ENCODE measurements around the gene TTC28.

DNA sequence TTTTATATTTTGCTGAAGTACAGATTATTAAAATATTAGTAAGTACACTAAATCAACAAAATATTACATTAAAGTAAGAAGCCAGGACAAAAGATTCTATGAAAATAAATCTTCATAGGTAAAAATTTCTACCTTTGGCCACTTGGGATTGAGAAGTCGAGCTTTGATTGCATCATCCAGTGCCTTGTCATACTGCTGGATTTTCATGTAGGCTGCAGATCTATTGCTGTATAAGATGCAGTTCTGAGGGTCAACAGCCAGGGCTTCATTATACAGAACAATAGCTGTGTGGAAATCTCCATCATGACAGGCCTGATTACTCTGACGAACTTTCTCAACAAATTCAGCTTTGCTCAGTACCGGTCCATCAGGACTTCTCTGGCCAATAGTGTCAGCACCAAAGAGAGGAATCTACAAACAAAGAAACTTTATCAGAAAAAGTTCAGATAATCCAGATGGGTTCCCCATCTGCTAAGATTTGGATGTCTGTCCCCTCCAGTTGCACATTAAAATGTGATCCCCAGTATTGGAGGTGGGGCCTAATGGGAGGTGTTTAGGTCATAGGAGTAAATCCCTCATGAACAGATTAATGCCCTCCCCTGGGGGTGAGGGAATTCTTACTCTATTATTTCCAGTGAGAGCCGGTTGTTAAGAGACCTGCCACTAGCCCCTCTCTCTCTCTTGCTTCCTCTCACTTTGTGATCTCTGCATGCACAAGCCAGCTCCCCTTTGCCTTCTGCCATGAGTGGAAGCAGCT, 50.0 kb downstream of the TTC28 start:
- TF ChIP-seq, protein P1, sequence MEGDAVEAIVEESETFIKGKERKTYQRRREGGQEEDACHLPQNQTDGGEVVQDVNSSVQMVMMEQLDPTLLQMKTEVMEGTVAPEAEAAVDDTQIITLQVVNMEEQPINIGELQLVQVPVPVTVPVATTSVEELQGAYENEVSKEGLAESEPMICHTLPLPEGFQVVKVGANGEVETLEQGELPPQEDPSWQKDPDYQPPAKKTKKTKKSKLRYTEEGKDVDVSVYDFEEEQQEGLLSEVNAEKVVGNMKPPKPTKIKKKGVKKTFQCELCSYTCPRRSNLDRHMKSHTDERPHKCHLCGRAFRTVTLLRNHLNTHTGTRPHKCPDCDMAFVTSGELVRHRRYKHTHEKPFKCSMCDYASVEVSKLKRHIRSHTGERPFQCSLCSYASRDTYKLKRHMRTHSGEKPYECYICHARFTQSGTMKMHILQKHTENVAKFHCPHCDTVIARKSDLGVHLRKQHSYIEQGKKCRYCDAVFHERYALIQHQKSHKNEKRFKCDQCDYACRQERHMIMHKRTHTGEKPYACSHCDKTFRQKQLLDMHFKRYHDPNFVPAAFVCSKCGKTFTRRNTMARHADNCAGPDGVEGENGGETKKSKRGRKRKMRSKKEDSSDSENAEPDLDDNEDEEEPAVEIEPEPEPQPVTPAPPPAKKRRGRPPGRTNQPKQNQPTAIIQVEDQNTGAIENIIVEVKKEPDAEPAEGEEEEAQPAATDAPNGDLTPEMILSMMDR (IDR thresholded peaks at IDR 0.05) = no peak
- TF ChIP-seq POLR2AphosphoS5 (IDR thresholded peaks at IDR 0.05) = no peak
- TF ChIP-seq POLR2A (IDR thresholded peaks at IDR 0.05; ENCODE audit: low read depth) = no peak

All from esophagus muscularis mucosa (tissue), 3 donors.